Fibroblast of gingiva (primary cell): ENCODE data around the gene TNFSF18.
"Not testable (repeated sequence)": the region's sequence is repeated elsewhere in the genome, so short reads cannot be mapped to it uniquely, and the experiment has no call there.

ENCODE experiments used
- DNase-seq: peaks from one replicate; pipeline ENCODE4 v3.0.0-alpha.2; 2011; ENCODE audit warnings: low read depth

TNFSF18 gene

GRCh38 chr1:173050865-173051264 is at the start of gene TNFSF18:
Gene TNFSF18 (minus strand): TSS chr1:173050941. CDS start chr1:173050896, 45 bp downstream.
- peak; percentile 75 for DNase-seq

DNA sequence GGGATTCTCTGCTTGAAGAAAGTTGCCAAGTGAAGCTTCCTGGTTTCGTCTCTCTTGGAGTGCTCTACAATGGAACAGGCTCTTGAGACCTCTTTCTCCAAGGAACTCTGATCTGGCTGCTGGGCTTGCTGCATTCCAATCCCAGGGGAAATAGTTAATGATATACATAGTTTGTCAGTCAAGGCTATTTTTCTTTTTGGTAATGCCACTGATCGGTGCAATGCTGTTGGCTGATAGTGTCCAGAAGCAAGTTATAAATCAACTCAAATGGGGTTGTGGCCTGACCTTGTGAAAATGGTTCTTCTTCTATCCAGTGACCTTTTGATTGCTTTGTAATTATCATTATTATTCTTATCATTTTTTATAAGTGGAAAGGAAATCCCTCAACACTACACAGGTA is 48.4 kb upstream of the TNFSF18 start:
- no peak for DNase-seq

DNA sequence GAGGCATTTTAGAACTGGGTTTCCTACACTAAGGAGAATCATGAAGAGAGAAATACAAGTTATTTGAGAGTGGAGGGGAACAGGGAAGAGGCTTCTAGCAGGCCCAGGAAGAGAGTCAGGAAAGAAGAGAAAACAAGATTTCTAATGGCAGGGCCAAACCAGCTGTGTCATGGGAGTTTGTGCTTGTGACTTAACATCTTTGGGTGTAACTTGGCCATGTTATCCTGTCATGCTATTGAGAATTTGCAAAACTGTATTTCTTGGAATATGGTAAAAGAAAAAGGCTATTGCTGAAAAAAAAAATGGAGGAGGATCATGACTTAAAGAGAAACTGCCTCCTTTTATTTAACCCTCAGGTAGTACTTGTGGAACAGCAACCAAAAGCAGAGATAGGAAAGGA is 47.4 kb upstream of the TNFSF18 start:
- DNase-seq = no peak

DNA sequence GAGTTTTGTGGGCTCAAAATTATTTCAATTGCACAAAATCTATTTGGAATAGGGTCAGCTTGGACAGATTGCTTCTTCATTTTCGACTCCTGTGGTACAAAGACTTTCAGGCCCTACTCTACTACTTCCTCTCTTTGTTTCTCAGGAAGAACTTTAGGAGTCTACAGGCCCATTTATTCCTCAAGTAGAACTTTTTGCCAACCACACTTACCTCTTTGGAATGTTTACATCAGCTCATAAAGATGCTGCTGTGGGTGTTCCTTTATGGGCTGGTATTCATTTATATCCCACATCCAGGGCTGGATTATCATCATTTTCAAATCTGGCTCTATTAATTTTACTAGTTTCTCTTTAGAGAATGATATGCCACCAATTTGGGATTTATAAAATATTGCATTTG is 46.3 kb upstream of the TNFSF18 start:
- no peak for DNase-seq

- DNase-seq = peak; percentile 65
Measured at GRCh38 chr1:173095632-173096031, 44.9 kb upstream of the TNFSF18 start.

- no peak for DNase-seq
Measured at GRCh38 chr1:173094541-173094940, 43.8 kb upstream of the TNFSF18 start.

DNA sequence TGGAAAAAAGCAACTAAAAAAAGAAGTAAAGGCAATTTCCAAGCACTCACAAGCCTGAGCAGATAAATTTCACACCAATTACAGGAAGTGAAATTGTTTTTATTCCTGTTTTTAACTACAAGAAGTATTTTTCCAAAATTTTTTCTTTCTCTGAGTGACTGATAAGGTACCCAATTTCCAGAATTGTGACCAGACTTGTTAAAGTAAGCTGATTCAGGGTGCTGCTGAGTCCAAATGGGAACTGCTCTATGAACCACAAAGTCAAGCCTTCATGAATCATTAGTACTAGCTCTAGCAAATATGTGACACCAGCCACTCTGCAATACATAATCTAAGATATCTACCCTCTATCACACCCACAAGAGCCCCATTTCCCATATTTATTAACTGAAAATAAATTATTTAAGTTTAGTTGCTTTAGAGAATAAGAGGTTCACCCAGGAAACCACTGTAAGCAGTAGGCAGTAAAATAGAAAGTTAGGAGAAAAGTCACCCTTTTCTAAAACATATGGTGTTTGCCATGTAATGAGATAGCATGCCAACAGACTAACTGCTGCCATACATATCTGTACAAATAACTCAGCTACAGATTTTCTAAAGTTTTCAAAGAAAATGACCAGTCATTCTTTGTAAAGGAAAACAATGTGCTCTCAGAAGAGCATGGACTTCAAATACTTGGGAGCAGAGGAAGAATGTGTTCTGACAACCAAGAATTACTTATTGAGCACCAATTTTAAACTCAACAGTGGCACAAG is 43.1 kb upstream of the TNFSF18 start:
- DNase-seq = peak; percentile 5

DNA sequence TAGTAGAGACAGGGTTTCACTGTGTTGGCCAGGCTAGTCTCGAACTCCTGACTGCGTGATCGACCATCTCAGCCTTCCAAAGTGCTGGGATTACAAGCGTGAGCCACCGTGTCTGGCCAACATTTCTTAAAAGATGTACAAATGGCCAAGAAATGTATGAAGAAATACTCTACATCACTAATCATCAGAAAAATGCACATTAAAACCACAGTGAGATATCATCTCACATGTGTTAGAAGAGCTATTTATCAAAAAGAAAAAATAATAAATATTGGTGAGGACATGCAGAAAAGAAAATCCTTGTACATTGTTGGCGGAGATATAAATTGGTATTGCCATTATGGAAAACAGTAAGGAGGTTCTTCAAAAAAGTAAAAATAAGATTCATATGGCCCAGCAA is 33.6 kb upstream of the TNFSF18 start:
- no peak for DNase-seq

- no peak for DNase-seq
Measured at GRCh38 chr1:173082913-173083312, 32.2 kb upstream of the TNFSF18 start.

GRCh38 chr1:173074217-173074616 is 23.5 kb upstream of the TNFSF18 start:
- not testable (repeated sequence) for DNase-seq

- DNase-seq = no peak
Measured at GRCh38 chr1:173064011-173064410, 13.3 kb upstream of the TNFSF18 start.

GRCh38 chr1:173063171-173063570 is 12.4 kb upstream of the TNFSF18 start:
- peak; percentile 19 for DNase-seq

DNA sequence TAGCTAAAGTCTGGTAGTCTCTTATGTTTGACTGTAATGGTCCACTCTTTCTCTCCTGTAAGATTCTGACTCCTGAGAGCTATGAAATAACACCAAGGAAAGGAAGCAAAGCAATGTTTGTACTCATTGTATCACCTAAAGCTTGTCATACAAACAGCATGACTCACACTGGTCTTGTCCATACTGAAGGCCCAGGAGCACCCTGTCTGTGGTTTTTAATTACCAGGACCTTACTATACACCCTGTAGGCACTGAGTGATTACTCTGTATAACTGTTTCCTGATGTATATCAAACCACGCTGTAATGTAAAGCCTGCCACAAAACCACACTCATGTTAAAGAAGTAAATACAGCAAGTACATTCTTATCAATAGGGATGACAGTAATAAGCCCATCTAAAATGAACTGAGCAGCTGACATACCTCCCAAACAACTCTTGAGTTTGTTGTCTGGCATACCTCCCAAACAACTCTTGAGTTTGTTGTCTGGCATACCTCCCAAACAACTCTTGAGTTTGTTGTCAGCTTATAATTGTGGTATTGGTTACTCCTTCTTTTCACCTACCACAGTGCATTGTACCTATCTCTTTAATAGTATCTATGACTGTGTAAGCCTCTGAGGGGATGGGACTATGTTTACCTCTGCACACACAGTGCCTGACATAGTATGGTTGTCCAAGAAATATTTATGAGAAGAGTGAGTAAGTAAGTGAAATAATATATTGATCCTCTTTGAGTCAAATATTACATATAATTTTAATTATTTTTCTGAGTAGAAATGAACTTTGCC is 11.6 kb upstream of the TNFSF18 start:
- DNase-seq = peak; percentile 21

GRCh38 chr1:173058556-173058955 is 7.8 kb upstream of the TNFSF18 start:
- no peak for DNase-seq

DNA sequence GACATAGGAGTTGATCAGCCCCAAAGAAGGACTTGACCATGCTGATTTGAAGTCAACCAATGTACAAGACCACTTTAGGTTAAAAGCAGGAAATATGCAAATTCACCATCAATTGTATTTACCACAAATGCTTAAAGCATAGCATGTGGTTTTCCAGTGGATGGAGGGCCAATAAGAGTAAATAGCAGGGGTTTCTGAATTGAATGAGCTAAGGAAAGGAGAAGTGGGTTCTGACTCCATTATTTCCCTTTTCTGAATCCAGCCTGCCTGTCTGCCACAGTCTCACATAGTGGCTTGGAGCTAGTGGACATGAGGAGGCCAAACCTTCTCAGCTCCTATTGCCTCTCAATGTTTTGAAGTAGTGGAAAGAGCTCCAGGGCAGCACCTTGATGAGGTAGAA is 7.2 kb upstream of the TNFSF18 start:
- DNase-seq = no peak

DNA sequence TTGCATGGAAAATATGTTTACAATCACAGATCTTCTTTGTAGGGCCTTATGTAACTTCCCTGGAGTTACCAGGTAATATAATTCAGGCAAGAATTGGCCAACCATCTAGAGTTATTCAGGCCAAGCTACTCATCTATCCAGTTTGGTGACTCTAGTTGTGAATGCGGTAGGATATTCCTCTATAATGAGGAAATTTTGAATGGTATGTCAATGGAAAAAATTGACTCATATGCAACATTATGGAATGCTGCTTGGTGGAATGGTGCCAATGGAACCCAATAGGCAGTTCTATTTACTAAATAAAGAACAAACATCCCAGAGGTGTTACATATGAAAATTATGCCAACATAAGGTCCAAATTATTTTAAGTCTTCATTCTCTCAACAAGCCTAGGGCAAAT is 5.6 kb upstream of the TNFSF18 start:
- peak; percentile 22 for DNase-seq

- DNase-seq = no peak
Measured at GRCh38 chr1:173052681-173053196, 2.0 kb upstream of the TNFSF18 start.

GRCh38 chr1:173049322-173049633 is 1.5 kb downstream of the TNFSF18 start:
- no peak for DNase-seq

DNA sequence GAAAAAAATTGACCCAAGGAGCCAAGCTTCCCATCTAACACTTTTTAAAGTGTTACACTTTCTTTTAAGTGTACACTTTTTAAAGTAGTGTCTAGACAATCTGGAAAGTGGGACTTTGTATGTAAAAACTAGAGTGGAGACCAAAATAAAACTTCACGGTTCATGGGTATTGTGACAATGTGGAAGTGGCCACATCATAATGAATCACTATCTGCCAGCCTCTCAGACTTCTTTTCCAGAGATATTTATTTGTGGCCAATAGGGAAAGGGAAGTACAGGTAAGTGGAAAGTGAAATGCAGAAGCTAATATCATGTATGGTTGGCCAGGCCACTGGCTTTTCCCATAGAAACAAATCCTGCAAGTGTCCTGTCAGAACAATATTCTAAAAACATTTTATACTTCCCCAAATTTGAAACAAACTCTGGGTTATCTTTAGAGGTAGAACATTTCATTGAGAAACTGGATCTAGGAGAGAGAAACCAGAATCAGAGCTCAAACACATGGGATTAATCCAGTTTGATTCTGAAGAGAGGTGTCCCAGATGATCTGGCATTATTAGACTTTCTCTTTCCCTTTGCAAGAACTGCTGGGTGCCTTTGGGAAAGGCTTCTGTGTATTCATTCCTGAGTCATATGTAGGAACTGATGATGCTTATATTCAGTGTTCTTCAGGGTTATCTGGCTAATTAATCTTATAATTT is 2.0 kb downstream of the TNFSF18 start:
- DNase-seq = no peak

- DNase-seq = no peak
Measured at GRCh38 chr1:173044656-173045055, 6.1 kb downstream of the TNFSF18 start.

GRCh38 chr1:173043253-173043652 is 7.5 kb downstream of the TNFSF18 start:
- DNase-seq = peak; percentile 40

DNA sequence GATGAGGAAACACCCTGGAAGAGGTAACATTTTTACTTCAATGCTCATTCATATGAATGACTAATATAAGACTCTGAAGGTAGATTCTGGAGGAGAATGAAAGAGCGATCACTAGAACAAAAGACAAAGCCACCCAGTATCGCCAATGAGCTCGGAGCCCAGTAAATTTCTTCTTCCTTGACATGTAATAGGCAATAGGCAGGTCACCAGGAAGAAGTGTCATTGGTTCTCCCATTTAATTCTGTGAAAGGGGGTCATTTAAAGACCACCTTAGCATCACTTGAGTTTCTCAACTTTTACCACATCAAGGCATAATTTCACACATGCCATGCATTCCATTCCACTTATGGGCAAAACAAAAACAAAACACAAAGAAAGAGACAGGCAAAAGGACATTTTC is 7.9 kb downstream of the TNFSF18 start:
- DNase-seq = no peak

DNA sequence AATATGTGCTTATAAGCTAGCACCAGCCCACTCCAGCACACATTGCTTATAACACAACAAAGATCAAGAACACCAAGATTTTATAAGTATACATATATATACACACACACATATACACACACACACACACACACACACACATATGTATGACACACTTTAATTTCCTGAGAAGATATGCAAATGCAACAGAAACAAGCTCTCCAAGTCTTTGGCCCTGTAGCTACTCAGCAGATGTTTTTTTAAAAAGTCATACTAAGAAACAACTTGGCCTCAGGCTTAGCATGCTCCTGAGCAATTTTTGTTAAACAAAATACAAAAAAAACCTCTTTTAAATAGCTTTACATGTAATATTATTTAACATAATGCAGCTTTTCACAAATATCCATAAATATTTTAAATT is 11.1 kb downstream of the TNFSF18 start:
- no peak for DNase-seq
